GM12878 (cell line): Measurements from ENCODE around the gene FBLN5. TPM values are rescaled to one million over a fixed set of nuclear protein-coding genes. Genes with fewer than 3 reads are reported as not detected.

ENCODE experiments used
- ATAC-seq: fragments of 200-7000 bp; cut with Tn5 transposase; 3 replicates; pipeline ENCODE4 v1.9.1; 2020; ENCODE audit warnings: mild to moderate bottlenecking, moderate library complexity
- BruUV-seq: library from RNA; stranded (reverse); fragments of 400-500 nt; replicated peaks from 2 replicates; lab custom pipeline; 2021; lab: Mats Ljungman, UMichigan
- CTCF ChIA-PET: fragments of 300-600 bp; sonication (Branson Sonifier 250); formaldehyde crosslinking; extraction: SDS; loops from one replicate; lab custom pipeline; 2021; ENCODE audit warnings: inconsistent platforms; lab: Yijun Ruan, JAX
- POLR2A ChIA-PET: fragments of 350-600 bp; formaldehyde crosslinking; extraction: SDS; loops from one replicate; lab custom pipeline; 2021; ENCODE audit warnings: inconsistent platforms; lab: Charles Lee
- RAD21 ChIA-PET: fragments of 300-600 bp; sonication (Branson Sonifier 250); formaldehyde crosslinking; loops from one replicate; lab custom pipeline; 2023; ENCODE audit warnings: antibody characterized with exemption; ENCODE audit not compliant: unreplicated experiment; lab: Charles Lee
- SMC1A ChIA-PET: fragments of 300-600 bp; sonication (Branson Sonifier 250); formaldehyde crosslinking; loops from one replicate; lab custom pipeline; 2023; ENCODE audit not compliant: unreplicated experiment, uncharacterized antibody; lab: Charles Lee
- DNase-seq: peaks from one replicate; pipeline ENCODE4 v3.0.0-alpha.2; 2011; ENCODE audit warnings: low read depth, low spot score
- FAIRE-seq: peaks from 3 replicates; lab custom pipeline; 2011; peaks lifted over from hg19 to GRCh38; lab: Jason Lieb, UNC
- H2AFZ ChIP-seq: 2 replicates; pipeline ENCODE4 v1.6.0; 2011; ENCODE audit warnings: low read depth, low read length, control low read depth; ENCODE audit not compliant: control insufficient read depth
- H3K27ac ChIP-seq: 2 replicates; pipeline ENCODE4 v1.5.1; 2011; ENCODE audit warnings: control low read depth; ENCODE audit not compliant: control insufficient read depth, insufficient read depth
- H3K27me3 ChIP-seq, 2 experiments: replicated peaks in 1 of 2; 2 replicates each; pipeline versions ENCODE4 v1.6.0 to v1.6.1; 2011; ENCODE audit warnings: low read length in 1 of 2; ENCODE audit not compliant: control insufficient read depth in 2 of 2, insufficient read depth in 2 of 2
- H3K36me3 ChIP-seq, 2 experiments: 2 replicates each; pipeline ENCODE4 v1.5.1; 2011; ENCODE audit warnings: low read length in 1 of 2; ENCODE audit not compliant: control insufficient read depth in 2 of 2, insufficient read depth in 2 of 2
- H3K4me1 ChIP-seq: 2 replicates; pipeline ENCODE4 v1.6.1; 2011; ENCODE audit warnings: mild to moderate bottlenecking, low read length, moderate library complexity, mixed read lengths; ENCODE audit not compliant: control insufficient read depth, insufficient read depth
- H3K4me2 ChIP-seq: 2 replicates; pipeline ENCODE4 v1.6.0; 2011; ENCODE audit warnings: control low read depth; ENCODE audit not compliant: control insufficient read depth, insufficient read depth
- H3K4me3 ChIP-seq: fragments of 200-600 bp; sonication (generic); 2 replicates; pipeline ENCODE4 v1.5.1; 2016
- H3K79me2 ChIP-seq: 2 replicates; pipeline ENCODE4 v1.6.0; 2011; ENCODE audit warnings: low read length; ENCODE audit not compliant: control insufficient read depth, insufficient read depth
- H3K9ac ChIP-seq: 2 replicates; pipeline ENCODE4 v1.8.0; 2011; ENCODE audit warnings: low read length, control low read depth, mixed read lengths; ENCODE audit not compliant: control insufficient read depth, insufficient read depth
- H3K9me3 ChIP-seq: replicated peaks from 3 replicates; pipeline ENCODE4 v1.5.1; 2011; ENCODE audit warnings: mild to moderate bottlenecking, low read length; ENCODE audit not compliant: control insufficient read depth, insufficient read depth
- H4K20me1 ChIP-seq: 2 replicates; pipeline ENCODE4 v1.6.0; 2011; ENCODE audit not compliant: control insufficient read depth, insufficient read depth
- BRCA1 ChIP-seq: IDR thresholded peaks from 2 replicates; pipeline ENCODE4 v1.6.1; 2011; ENCODE audit warnings: low read depth, low read length, improper control_type of control experiment
- EED ChIP-seq: sonication (generic); IDR thresholded peaks from 2 replicates; pipeline ENCODE4 v1.6.1; 2016; ENCODE audit warnings: antibody characterized with exemption, low read depth
- EZH2 ChIP-seq: IDR thresholded peaks from 2 replicates; pipeline ENCODE4 v1.6.1; 2012; ENCODE audit warnings: low read depth, mild to moderate bottlenecking, control low read depth, inconsistent platforms, low read length, borderline replicate concordance; ENCODE audit not compliant: control insufficient read depth
- FOXK2 ChIP-seq: fragments of 450-650 bp; IDR thresholded peaks from 2 replicates; pipeline ENCODE4 v1.6.1; 2017; ENCODE audit warnings: mild to moderate bottlenecking, moderate library complexity
- KLF5 ChIP-seq: fragments of 450-650 bp; IDR thresholded peaks from 2 replicates; pipeline ENCODE4 v1.6.1; 2014; ENCODE audit warnings: mild to moderate bottlenecking; ENCODE audit not compliant: partially characterized antibody
- SRF ChIP-seq, 2 experiments: IDR thresholded peaks; 2 replicates each; pipeline ENCODE4 v1.6.1; 2011; ENCODE audit warnings: low read depth in 2 of 2, low read length in 2 of 2, mild to moderate bottlenecking in 1 of 2, moderate library complexity in 1 of 2
- STAT3 ChIP-seq: IDR thresholded peaks from 2 replicates; pipeline ENCODE4 v1.6.1; 2011; ENCODE audit warnings: low read depth, low read length, improper control_type of control experiment
- YY1 ChIP-seq: IDR thresholded peaks from 2 replicates; pipeline ENCODE4 v1.6.1; 2011; ENCODE audit warnings: low read depth, mild to moderate bottlenecking, low read length
- ZNF207 ChIP-seq: fragments of 450-650 bp; IDR thresholded peaks from 2 replicates; pipeline ENCODE4 v1.6.1; 2014; ENCODE audit warnings: antibody characterized with exemption, mild to moderate bottlenecking, borderline replicate concordance
- WGBS: methylation state at CpG from one replicate; pipeline ENCODE4 v1.1.6; 2016; ENCODE audit warnings: low lambda C conversion rate; ENCODE audit not compliant: insufficient replicate concordance, insufficient coverage; ENCODE audit errors: missing lambda C conversion rate; 5-methylcytosine and 5-hydroxymethylcytosine counted together
- in situ Hi-C: fragments of 300-500 bp; cut with MboI; formaldehyde crosslinking; loops from 9 replicates; pipeline ENCODE4 v1.14.3; 2018; ENCODE audit warnings: mixed read lengths
- intact Hi-C: fragments of 100-400 bp; cut with micrococcal nuclease; formaldehyde crosslinking; loops from one replicate; pipeline ENCODE4 v1.14.2; 2022; ENCODE audit not compliant: unreplicated experiment
- polyA plus RNA-seq, 11 experiments: library from polyadenylated mRNA; depleted of rRNA in 4 of 11; unstranded in 6 of 11; stranded (reverse) in 5 of 11; fragments of >200 nt; fragmentation: Nextera tagmentation in 4 of 11; fragmentation: Illumina TruSeq in 1 of 11; extraction: Ambion mirVana in 4 of 11; extraction: Trizol in 1 of 11; gene quantifications; 1 replicate in 1 of 11; 2 replicates in 10 of 11; pipeline versions ENCODE4 v1.2.1 to v1.2.3, GENCODE V29; 2011 to 2016; ENCODE audit warnings: inconsistent platforms in 2 of 11, missing spikeins in 2 of 11, low read depth in 1 of 11
- total RNA-seq, 4 experiments: library from RNA; depleted of rRNA in 3 of 4; stranded (reverse); fragments of >200 nt in 3 of 4; fragmentation: Illumina TruSeq in 1 of 4; extraction: Trizol in 1 of 4; gene quantifications; 2 replicates each; pipeline versions ENCODE4 v1.2.1 to v1.2.3, GENCODE V29; 2013 to 2021
- TF ChIP-seq, protein P1 (sequence below): IDR thresholded peaks from 2 replicates; pipeline ENCODE4 v1.6.1; 2011; ENCODE audit warnings: low read depth, mild to moderate bottlenecking, low read length, moderate library complexity, borderline replicate concordance; ENCODE audit errors: extremely low read depth
- TF ChIP-seq, protein P2 (sequence below): fragments of 450-650 bp; IDR thresholded peaks from 2 replicates; pipeline ENCODE4 v1.6.1; 2017; ENCODE audit warnings: mild to moderate bottlenecking, moderate library complexity

The FBLN5 gene
- total and polyA plus RNA-seq, 10 of the 15 experiments (the other 5 are each of a cell fraction or from before 2014, with no cell fraction given), result 0.03 to 0.64 (median 0.24) TPM

DNA sequence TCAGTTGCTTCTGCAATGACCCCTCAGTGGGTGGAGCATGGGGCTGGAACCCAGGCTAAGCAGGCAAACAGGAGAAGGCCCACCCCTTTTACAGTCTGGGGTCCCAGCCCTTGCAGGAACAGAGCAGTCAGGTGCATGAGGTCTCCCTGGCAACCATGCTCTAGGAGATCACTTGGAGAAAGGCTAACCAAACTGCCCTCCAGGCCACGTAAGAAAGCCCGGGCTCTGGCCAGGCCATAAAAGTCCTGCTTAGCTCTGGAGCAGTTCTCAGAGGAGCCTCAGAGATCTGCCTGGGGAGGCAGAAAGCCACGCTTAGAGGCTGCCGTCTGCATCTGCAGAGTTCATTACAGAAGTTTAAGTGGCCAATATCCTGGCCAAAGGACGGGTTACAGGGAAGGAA, 65.1 kb downstream of the FBLN5 start (continued):
- TF ChIP-seq EZH2 (no peak), STAT3 (no peak), YY1 (no peak), SRF (IDR thresholded peaks at IDR 0.05; ENCODE audit: low read depth in 2 of 2, low read length in 2 of 2) (no peak)
- TF ChIP-seq, protein P1, sequence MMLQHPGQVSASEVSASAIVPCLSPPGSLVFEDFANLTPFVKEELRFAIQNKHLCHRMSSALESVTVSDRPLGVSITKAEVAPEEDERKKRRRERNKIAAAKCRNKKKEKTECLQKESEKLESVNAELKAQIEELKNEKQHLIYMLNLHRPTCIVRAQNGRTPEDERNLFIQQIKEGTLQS, result no peak
- TF ChIP-seq, protein P2, sequence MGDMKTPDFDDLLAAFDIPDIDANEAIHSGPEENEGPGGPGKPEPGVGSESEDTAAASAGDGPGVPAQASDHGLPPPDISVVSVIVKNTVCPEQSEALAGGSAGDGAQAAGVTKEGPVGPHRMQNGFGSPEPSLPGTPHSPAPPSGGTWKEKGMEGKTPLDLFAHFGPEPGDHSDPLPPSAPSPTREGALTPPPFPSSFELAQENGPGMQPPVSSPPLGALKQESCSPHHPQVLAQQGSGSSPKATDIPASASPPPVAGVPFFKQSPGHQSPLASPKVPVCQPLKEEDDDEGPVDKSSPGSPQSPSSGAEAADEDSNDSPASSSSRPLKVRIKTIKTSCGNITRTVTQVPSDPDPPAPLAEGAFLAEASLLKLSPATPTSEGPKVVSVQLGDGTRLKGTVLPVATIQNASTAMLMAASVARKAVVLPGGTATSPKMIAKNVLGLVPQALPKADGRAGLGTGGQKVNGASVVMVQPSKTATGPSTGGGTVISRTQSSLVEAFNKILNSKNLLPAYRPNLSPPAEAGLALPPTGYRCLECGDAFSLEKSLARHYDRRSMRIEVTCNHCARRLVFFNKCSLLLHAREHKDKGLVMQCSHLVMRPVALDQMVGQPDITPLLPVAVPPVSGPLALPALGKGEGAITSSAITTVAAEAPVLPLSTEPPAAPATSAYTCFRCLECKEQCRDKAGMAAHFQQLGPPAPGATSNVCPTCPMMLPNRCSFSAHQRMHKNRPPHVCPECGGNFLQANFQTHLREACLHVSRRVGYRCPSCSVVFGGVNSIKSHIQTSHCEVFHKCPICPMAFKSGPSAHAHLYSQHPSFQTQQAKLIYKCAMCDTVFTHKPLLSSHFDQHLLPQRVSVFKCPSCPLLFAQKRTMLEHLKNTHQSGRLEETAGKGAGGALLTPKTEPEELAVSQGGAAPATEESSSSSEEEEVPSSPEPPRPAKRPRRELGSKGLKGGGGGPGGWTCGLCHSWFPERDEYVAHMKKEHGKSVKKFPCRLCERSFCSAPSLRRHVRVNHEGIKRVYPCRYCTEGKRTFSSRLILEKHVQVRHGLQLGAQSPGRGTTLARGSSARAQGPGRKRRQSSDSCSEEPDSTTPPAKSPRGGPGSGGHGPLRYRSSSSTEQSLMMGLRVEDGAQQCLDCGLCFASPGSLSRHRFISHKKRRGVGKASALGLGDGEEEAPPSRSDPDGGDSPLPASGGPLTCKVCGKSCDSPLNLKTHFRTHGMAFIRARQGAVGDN, result no peak

DNA sequence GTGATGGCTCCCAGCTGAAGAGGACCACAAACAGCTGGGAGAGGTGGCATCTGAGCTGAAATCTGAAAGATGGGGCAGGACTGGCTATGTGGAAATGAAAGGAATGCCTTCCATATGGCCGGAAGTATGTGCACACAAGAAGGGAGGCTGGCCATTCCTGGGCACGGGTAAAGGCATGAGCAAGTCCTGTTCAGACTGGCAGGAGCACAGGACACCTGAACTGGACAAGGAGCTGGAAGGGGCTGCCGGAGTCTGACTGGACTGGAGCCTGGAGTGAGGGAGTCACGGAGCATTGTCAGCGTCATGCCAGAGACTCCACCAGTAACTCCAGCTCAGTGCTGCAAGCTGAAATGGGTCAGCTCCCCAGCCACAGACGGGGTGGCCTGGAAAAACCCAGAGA, 68.3 kb downstream of the FBLN5 start:
- no peaks in the 10 kb centered on the region for H3K36me3 ChIP-seq
- peaks cover 3% of the 10 kb centered on the region for H3K4me1 ChIP-seq
- no peaks in the 10 kb centered on the region for H3K9me3 ChIP-seq
- H3K9ac ChIP-seq, result no peak overlapping the region
- H3K79me2 ChIP-seq, result no peaks in the 10 kb centered on the region
- H3K27me3 ChIP-seq, result no peaks in the 10 kb centered on the region
- BruUV-seq, result no TSS peak
- no peak overlapping the region for H3K4me3 ChIP-seq
- no peak for ATAC-seq
- no peak overlapping the region for H3K4me2 ChIP-seq
- DNase-seq, result no peak
- ChIA-PET CTCF (no interaction called here), SMC1A (interaction anchor here (0.6 kb wide), 1 partner anchor 19 kb away, joined by 4 read pairs; no protein-coding TSS in a partner anchor), POLR2A (no interaction called here)
- intact Hi-C loops, result no loop called here
- H3K27ac ChIP-seq, result no peak overlapping the region
- TF ChIP-seq FOXK2 (no peak), KLF5 (no peak), ZNF207 (no peak), BRCA1 (no peak), EED (no peak)
- TF ChIP-seq, all 136 proteins: peak for 0
- no peak for FAIRE-seq
- Histone ChIP-seq H4K20me1 (no peaks in the 10 kb centered on the region), H2AFZ (no peak overlapping the region)
- RAD21 ChIA-PET, result no interaction called here
- in situ Hi-C loops, result no loop called here
- WGBS, result 57% methylated on average over 6 of the region's 6 CpGs
